Peyer's patch (tissue), 4 donors: Measurements from ENCODE around the gene LMLN. TPM values are rescaled to one million over a fixed set of nuclear protein-coding genes. Genes with fewer than 3 reads are reported as not detected.
"Not testable (repeated sequence)": the region's sequence is repeated elsewhere in the genome, so short reads cannot be mapped to it uniquely, and the experiment has no call there.

Experiments used
- DNase-seq, 3 donors: peaks; one replicate each; pipeline ENCODE4 v3.0.0-alpha.2; 2017 to 2019
- H3K27ac ChIP-seq, 4 donors: fragments of 200-600 bp; sonication (generic); one replicate each; pipeline ENCODE4 v1.5.1; 2016 to 2019
- H3K27me3 ChIP-seq, 2 donors: fragments of 200-600 bp; sonication (generic); one replicate each; pipeline ENCODE4 v1.5.1; 2019
- H3K36me3 ChIP-seq, 3 donors: fragments of 200-600 bp; sonication (generic); one replicate each; pipeline ENCODE4 v1.5.1; 2016 to 2019
- H3K4me1 ChIP-seq, 4 donors: fragments of 200-600 bp; sonication (generic); one replicate each; pipeline ENCODE4 v1.5.1; 2016 to 2019
- H3K4me3 ChIP-seq, 4 donors: fragments of 200-600 bp; sonication (generic); 1 replicate in 3 of 4; 2 replicates in 1 of 4; pipeline ENCODE4 v1.5.1; 2016 to 2019; ENCODE audit warnings: mild to moderate bottlenecking in 1 of 4
- H3K9me3 ChIP-seq, 4 donors: fragments of 200-600 bp; sonication (generic); one replicate each; pipeline ENCODE4 v1.5.1; 2016 to 2019; ENCODE audit warnings: mild to moderate bottlenecking in 1 of 4
- POLR2A ChIP-seq, 2 donors: fragments of 450-650 bp; IDR thresholded peaks; one replicate each; pipeline ENCODE4 v1.5.1; 2017; ENCODE audit warnings: antibody characterized with exemption in 2 of 2, mild to moderate bottlenecking in 2 of 2, moderate library complexity in 2 of 2
- total RNA-seq, 4 donors: library from RNA; depleted of rRNA; stranded (reverse); fragments of >200 nt; gene quantifications; one replicate each; pipeline ENCODE4 v1.1.0, GENCODE V29; 2016
- TF ChIP-seq, protein P1 (sequence below), 6 experiments: fragments of 450-650 bp in 4 of 6; fragments of 200-600 bp in 2 of 6; sonication (generic) in 1 of 6; IDR thresholded peaks; one replicate each; pipeline ENCODE4 v1.5.1; 2017 to 2019; ENCODE audit warnings: antibody characterized with exemption in 6 of 6, mild to moderate bottlenecking in 3 of 6, moderate library complexity in 1 of 6

LMLN gene, protein sequence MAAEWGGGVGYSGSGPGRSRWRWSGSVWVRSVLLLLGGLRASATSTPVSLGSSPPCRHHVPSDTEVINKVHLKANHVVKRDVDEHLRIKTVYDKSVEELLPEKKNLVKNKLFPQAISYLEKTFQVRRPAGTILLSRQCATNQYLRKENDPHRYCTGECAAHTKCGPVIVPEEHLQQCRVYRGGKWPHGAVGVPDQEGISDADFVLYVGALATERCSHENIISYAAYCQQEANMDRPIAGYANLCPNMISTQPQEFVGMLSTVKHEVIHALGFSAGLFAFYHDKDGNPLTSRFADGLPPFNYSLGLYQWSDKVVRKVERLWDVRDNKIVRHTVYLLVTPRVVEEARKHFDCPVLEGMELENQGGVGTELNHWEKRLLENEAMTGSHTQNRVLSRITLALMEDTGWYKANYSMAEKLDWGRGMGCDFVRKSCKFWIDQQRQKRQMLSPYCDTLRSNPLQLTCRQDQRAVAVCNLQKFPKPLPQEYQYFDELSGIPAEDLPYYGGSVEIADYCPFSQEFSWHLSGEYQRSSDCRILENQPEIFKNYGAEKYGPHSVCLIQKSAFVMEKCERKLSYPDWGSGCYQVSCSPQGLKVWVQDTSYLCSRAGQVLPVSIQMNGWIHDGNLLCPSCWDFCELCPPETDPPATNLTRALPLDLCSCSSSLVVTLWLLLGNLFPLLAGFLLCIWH
- 1 to 10 TPM in 3 of 4 donors, under 1 TPM in 1; 0.83 to 6.2 (median 4.2) TPM for total RNA-seq

GRCh38 chr3:197959891-197960693 lies at the start of gene LMLN:
TSS of gene LMLN (plus strand) at chr3:197960217. CDS start at chr3:197960246, 29 bp downstream.
- peak within 1 kb of the TSS; percentile 59 to 70 (median 67) for H3K27ac ChIP-seq
- peak; percentile 95 to 98 (median 97) for DNase-seq
- H3K4me3 ChIP-seq: peak within 1 kb of the TSS; percentile 71 to 86 (median 84)
- H3K36me3 ChIP-seq: peaks cover 0 to 13% (median 0%) of the 10 kb centered on the region in 3 donors
- H3K9me3 ChIP-seq: no peaks in the 10 kb centered on the region
- H3K27me3 ChIP-seq: no peaks in the 10 kb centered on the region
- TF ChIP-seq, protein P1, sequence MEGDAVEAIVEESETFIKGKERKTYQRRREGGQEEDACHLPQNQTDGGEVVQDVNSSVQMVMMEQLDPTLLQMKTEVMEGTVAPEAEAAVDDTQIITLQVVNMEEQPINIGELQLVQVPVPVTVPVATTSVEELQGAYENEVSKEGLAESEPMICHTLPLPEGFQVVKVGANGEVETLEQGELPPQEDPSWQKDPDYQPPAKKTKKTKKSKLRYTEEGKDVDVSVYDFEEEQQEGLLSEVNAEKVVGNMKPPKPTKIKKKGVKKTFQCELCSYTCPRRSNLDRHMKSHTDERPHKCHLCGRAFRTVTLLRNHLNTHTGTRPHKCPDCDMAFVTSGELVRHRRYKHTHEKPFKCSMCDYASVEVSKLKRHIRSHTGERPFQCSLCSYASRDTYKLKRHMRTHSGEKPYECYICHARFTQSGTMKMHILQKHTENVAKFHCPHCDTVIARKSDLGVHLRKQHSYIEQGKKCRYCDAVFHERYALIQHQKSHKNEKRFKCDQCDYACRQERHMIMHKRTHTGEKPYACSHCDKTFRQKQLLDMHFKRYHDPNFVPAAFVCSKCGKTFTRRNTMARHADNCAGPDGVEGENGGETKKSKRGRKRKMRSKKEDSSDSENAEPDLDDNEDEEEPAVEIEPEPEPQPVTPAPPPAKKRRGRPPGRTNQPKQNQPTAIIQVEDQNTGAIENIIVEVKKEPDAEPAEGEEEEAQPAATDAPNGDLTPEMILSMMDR (IDR thresholded peaks at IDR 0.05): no peak
- peak; percentile 36 to 43 for TF ChIP-seq POLR2A (IDR thresholded peaks at IDR 0.05)
- H3K4me1 ChIP-seq: peaks cover 0 to 18% (median 5%) of the 10 kb centered on the region in 4 donors

- Histone ChIP-seq H3K9me3 (no peaks in the 10 kb centered on the region), H3K36me3 (no peaks in the 10 kb centered on the region), H3K4me1 (no peaks in the 10 kb centered on the region), H3K4me3 (peak overlapping the region in 1 of 4 donors; percentile 12), H3K27ac (peak overlapping the region in 1 of 4 donors; percentile 38), H3K27me3 (no peaks in the 10 kb centered on the region)
- TF ChIP-seq, protein P1 (IDR thresholded peaks at IDR 0.05): no peak
- no peak for TF ChIP-seq POLR2A (IDR thresholded peaks at IDR 0.05)
- DNase-seq: peak in 1 of 3 donors; percentile 18
These were observed 47.1 kb upstream of the LMLN start for GRCh38 chr3:197912741-197913476.

- no peak for TF ChIP-seq POLR2A (IDR thresholded peaks at IDR 0.05)
- TF ChIP-seq, protein P1 (IDR thresholded peaks at IDR 0.05): no peak
- DNase-seq: no peak
- H3K27ac ChIP-seq: no peak overlapping the region
- H3K4me3 ChIP-seq: no peak overlapping the region
- no peaks in the 10 kb centered on the region for H3K4me1 ChIP-seq
- H3K9me3 ChIP-seq: no peaks in the 10 kb centered on the region
- H3K27me3 ChIP-seq: no peaks in the 10 kb centered on the region
- H3K36me3 ChIP-seq: no peaks in the 10 kb centered on the region
These were observed 46.2 kb upstream of the LMLN start for GRCh38 chr3:197913641-197914380.

- H3K27me3 ChIP-seq, H3K4me1 ChIP-seq, H3K36me3 ChIP-seq, H3K27ac ChIP-seq, H3K9me3 ChIP-seq, H3K4me3 ChIP-seq, DNase-seq: not testable (repeated sequence)
These were observed 38.4 kb upstream of the LMLN start for GRCh38 chr3:197921429-197922275.

- no peak for DNase-seq
- Histone ChIP-seq H3K27me3 (no peaks in the 10 kb centered on the region), H3K27ac (no peak overlapping the region), H3K36me3 (no peaks in the 10 kb centered on the region), H3K4me3 (no peak overlapping the region), H3K9me3 (no peaks in the 10 kb centered on the region), H3K4me1 (no peaks in the 10 kb centered on the region)
- TF ChIP-seq POLR2A (IDR thresholded peaks at IDR 0.05): no peak
- TF ChIP-seq, protein P1 (IDR thresholded peaks at IDR 0.05): no peak
These were observed 33.6 kb upstream of the LMLN start for GRCh38 chr3:197926418-197926817.

DNA sequence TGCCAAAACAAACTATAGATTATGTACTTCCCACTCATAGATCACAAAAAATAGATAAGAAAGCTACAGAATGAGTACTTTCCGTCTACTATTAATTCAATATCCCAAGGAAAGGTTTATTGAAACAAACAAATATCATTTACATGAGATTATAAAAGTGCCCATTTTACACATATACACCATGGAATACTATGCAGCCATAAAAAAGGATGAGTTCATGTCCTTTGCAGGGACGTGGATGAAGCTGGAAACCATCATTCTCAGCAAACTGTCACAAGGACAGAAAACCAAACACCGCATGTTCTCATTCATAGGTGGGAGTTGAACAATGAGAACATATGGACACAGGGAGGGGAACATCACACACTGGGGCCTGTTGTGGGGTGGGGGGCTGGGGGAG lies 32.4 kb upstream of the LMLN start:
- not testable (repeated sequence) for H3K27ac ChIP-seq, H3K27me3 ChIP-seq, H3K36me3 ChIP-seq, H3K4me3 ChIP-seq, H3K9me3 ChIP-seq, DNase-seq, H3K4me1 ChIP-seq
